B cell (primary cell): Measurements from ENCODE around the gene DMPK.

Source experiments
- CTCF ChIP-seq: fragments of 200-600 bp; IDR thresholded peaks from one replicate; pipeline ENCODE4 v1.8.0; 2022; ENCODE audit warnings: antibody characterized with exemption, mild to moderate bottlenecking
- EZH2 ChIP-seq: IDR thresholded peaks from 2 replicates; pipeline ENCODE4 v1.6.1; 2012; ENCODE audit warnings: borderline replicate concordance, low read depth, mild to moderate bottlenecking, moderate library complexity, low read length; ENCODE audit not compliant: insufficient read depth, poor library complexity, severe bottlenecking

GRCh38 chr19:45771311-45771933 is 10.9 kb downstream of the DMPK start:
- TF ChIP-seq CTCF (no peak), EZH2 (no peak)
